CD4-positive, alpha-beta T cell treated with Interleukin-6 at 100 ng/mL for 8 hours (primary cell): Measurements from ENCODE around the gene DDX51.
"Not testable (repeated sequence)": the region's sequence is repeated elsewhere in the genome, so short reads cannot be mapped to it uniquely, and the experiment has no call there.

ENCODE experiments used
- DNase-seq: peaks from one replicate; pipeline ENCODE4 v3.0.0-alpha.2; 2020; ENCODE audit warnings: mixed read lengths, low spot score

Gene DDX51

GRCh38 chr12:132140918-132141841, 2.9 kb downstream of the DDX51 start:
- no peak for DNase-seq

- no peak for DNase-seq
Measured at GRCh38 chr12:132140501-132140900, 3.6 kb downstream of the DDX51 start.

GRCh38 chr12:132139912-132140311, 4.2 kb downstream of the DDX51 start:
- DNase-seq, result no peak

GRCh38 chr12:132138941-132139871, 4.9 kb downstream of the DDX51 start:
- DNase-seq, result no peak

- DNase-seq, result no peak
Measured at GRCh38 chr12:132137483-132138125, 6.5 kb downstream of the DDX51 start.

GRCh38 chr12:132136226-132136625, 7.9 kb downstream of the DDX51 start:
- DNase-seq, result not testable (repeated sequence)

- not testable (repeated sequence) for DNase-seq
Measured at GRCh38 chr12:132134653-132135183, 9.4 kb downstream of the DDX51 start.

- DNase-seq, result no peak
Measured at GRCh38 chr12:132133952-132134652, 10.0 kb downstream of the DDX51 start.

- DNase-seq, result no peak
Measured at GRCh38 chr12:132132609-132133430, 11.3 kb downstream of the DDX51 start.

GRCh38 chr12:132131952-132132351, 12.2 kb downstream of the DDX51 start:
- DNase-seq, result no peak

GRCh38 chr12:132131229-132131628, 12.9 kb downstream of the DDX51 start:
- no peak for DNase-seq

GRCh38 chr12:132130690-132131089, 13.4 kb downstream of the DDX51 start:
- DNase-seq, result no peak

- no peak for DNase-seq
Measured at GRCh38 chr12:132129007-132129406, 15.1 kb downstream of the DDX51 start.

- DNase-seq, result no peak
Measured at GRCh38 chr12:132127041-132127440, 17.1 kb downstream of the DDX51 start.

GRCh38 chr12:132125736-132126135, 18.4 kb downstream of the DDX51 start:
- DNase-seq, result no peak

- DNase-seq, result no peak
Measured at GRCh38 chr12:132124766-132125425, 19.2 kb downstream of the DDX51 start.

GRCh38 chr12:132123970-132124765, 20.0 kb downstream of the DDX51 start:
- DNase-seq, result no peak

GRCh38 chr12:132121283-132121682, 22.8 kb downstream of the DDX51 start:
- DNase-seq, result no peak

GRCh38 chr12:132118876-132119275, 25.2 kb downstream of the DDX51 start:
- DNase-seq, result no peak
